KMS-11 (cell line): Measurements from ENCODE around the gene E2F6.

Experiments used
- H2AFZ ChIP-seq: fragments of 200-600 bp; sonication (generic); 2 replicates; pipeline ENCODE4 v1.6.1; 2016; ENCODE audit warnings: antibody characterized with exemption, mixed run types, low read depth
- H3K27ac ChIP-seq: fragments of 200-600 bp; sonication (generic); 2 replicates; pipeline ENCODE4 v1.6.1; 2016; ENCODE audit warnings: mild to moderate bottlenecking, mixed run types
- H3K27me3 ChIP-seq: fragments of 200-600 bp; sonication (generic); 2 replicates; pipeline ENCODE4 v1.6.1; 2017; ENCODE audit warnings: mild to moderate bottlenecking, low read depth, mixed run types, moderate library complexity; ENCODE audit not compliant: insufficient read depth
- H3K36me3 ChIP-seq: fragments of 200-600 bp; sonication (generic); 2 replicates; pipeline ENCODE4 v1.6.1; 2017; ENCODE audit warnings: mild to moderate bottlenecking, mixed run types; ENCODE audit not compliant: insufficient read depth
- H3K4me1 ChIP-seq: fragments of 200-600 bp; sonication (generic); 2 replicates; pipeline ENCODE4 v1.6.1; 2016; ENCODE audit warnings: mild to moderate bottlenecking, low read depth, mixed run types; ENCODE audit not compliant: poor library complexity, severe bottlenecking
- H3K4me2 ChIP-seq: fragments of 200-600 bp; sonication (generic); 2 replicates; pipeline ENCODE4 v1.7.0; 2016; ENCODE audit warnings: mild to moderate bottlenecking, mixed run types
- H3K4me3 ChIP-seq: fragments of 200-600 bp; sonication (generic); IDR thresholded peaks from 2 replicates; pipeline ENCODE4 v1.6.1; 2017; ENCODE audit warnings: low read depth, low read length, mixed read lengths; ENCODE audit not compliant: insufficient read depth
- H3K79me2 ChIP-seq: fragments of 200-600 bp; sonication (generic); 2 replicates; pipeline ENCODE4 v1.6.1; 2016; ENCODE audit warnings: low read depth, mixed run types; ENCODE audit not compliant: insufficient read depth
- H3K9ac ChIP-seq: fragments of 200-600 bp; sonication (generic); 2 replicates; pipeline ENCODE4 v1.6.1; 2016; ENCODE audit warnings: mild to moderate bottlenecking, mixed run types
- H4K20me1 ChIP-seq: fragments of 200-600 bp; sonication (generic); 2 replicates; pipeline ENCODE4 v1.6.1; 2016; ENCODE audit warnings: mild to moderate bottlenecking, mixed run types; ENCODE audit not compliant: insufficient read depth
- TF ChIP-seq, protein P1 (sequence below): fragments of 200-600 bp; sonication (generic); conservative IDR thresholded peaks from 2 replicates; pipeline ENCODE4 v1.6.1; 2017; ENCODE audit warnings: low read depth, mild to moderate bottlenecking, antibody characterized with exemption, low read length, moderate library complexity, mixed read lengths

Gene E2F6

GRCh38 chr2:11480859-11481258 lies 14.9 kb upstream of the E2F6 start:
- TF ChIP-seq, protein P1, sequence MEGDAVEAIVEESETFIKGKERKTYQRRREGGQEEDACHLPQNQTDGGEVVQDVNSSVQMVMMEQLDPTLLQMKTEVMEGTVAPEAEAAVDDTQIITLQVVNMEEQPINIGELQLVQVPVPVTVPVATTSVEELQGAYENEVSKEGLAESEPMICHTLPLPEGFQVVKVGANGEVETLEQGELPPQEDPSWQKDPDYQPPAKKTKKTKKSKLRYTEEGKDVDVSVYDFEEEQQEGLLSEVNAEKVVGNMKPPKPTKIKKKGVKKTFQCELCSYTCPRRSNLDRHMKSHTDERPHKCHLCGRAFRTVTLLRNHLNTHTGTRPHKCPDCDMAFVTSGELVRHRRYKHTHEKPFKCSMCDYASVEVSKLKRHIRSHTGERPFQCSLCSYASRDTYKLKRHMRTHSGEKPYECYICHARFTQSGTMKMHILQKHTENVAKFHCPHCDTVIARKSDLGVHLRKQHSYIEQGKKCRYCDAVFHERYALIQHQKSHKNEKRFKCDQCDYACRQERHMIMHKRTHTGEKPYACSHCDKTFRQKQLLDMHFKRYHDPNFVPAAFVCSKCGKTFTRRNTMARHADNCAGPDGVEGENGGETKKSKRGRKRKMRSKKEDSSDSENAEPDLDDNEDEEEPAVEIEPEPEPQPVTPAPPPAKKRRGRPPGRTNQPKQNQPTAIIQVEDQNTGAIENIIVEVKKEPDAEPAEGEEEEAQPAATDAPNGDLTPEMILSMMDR: no peak
- Histone ChIP-seq H3K4me1 (peaks cover 46% of the 10 kb centered on the region), H3K27ac (no peak overlapping the region), H3K79me2 (no peaks in the 10 kb centered on the region), H3K27me3 (no peaks in the 10 kb centered on the region), H3K36me3 (no peaks in the 10 kb centered on the region), H3K4me3 (no peak overlapping the region), H4K20me1 (no peaks in the 10 kb centered on the region), H3K9ac (no peak overlapping the region), H2AFZ (no peak overlapping the region), H3K4me2 (no peak overlapping the region)

- no peak overlapping the region for H3K4me3 ChIP-seq
These were observed 14.4 kb upstream of the E2F6 start for GRCh38 chr2:11480406-11480805.

DNA sequence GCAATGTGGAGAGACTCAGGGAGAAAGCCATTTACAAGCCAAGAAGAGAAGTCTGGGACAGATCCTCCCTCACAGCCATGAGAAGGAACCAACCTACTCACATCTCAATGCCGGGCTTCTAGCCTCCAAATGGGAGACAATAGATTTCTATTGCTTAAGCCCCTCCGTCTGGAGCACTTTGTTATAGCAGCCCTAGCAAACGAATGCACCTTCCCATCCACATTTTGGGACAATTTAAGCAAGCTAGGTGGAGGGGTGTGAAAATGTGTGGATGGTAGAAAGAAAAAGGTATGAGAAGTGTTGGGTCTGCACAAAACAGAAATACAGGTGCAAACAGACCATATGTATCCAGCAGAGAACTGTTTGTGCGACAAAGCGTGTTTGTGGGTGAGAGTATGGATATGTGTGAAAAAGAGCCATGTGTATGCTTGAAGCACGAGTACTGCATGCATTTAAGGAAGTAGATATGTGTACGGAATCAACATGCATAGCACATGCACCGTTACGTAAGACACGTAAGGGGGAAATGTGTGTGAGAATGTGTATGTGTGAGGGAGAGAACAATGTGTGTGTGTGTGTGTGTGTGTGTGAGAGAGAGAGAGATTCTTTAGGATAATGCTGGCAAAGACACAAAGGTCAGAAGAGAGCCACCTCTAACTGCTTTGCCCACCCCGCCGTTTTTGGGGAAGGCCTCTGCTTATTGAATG lies 13.1 kb upstream of the E2F6 start:
- Histone ChIP-seq H3K27me3 (no peaks in the 10 kb centered on the region), H3K4me2 (no peak overlapping the region), H2AFZ (no peak overlapping the region), H3K36me3 (no peaks in the 10 kb centered on the region), H3K27ac (no peak overlapping the region), H3K9ac (no peak overlapping the region), H3K4me3 (no peak overlapping the region), H3K79me2 (no peaks in the 10 kb centered on the region), H3K4me1 (peaks cover 32% of the 10 kb centered on the region), H4K20me1 (no peaks in the 10 kb centered on the region)
- TF ChIP-seq, protein P1: no peak

More at GRCh38 chr2:11480406-11480805, 14.4 kb upstream of the E2F6 start:
- TF ChIP-seq, protein P1: no peak
- H4K20me1 ChIP-seq: no peaks in the 10 kb centered on the region
- no peak overlapping the region for H3K4me2 ChIP-seq
- no peaks in the 10 kb centered on the region for H3K27me3 ChIP-seq
- H3K36me3 ChIP-seq: no peaks in the 10 kb centered on the region
- H2AFZ ChIP-seq: no peak overlapping the region
- peaks cover 41% of the 10 kb centered on the region for H3K4me1 ChIP-seq
- H3K27ac ChIP-seq: no peak overlapping the region
- no peaks in the 10 kb centered on the region for H3K79me2 ChIP-seq
- H3K9ac ChIP-seq: no peak overlapping the region

DNA sequence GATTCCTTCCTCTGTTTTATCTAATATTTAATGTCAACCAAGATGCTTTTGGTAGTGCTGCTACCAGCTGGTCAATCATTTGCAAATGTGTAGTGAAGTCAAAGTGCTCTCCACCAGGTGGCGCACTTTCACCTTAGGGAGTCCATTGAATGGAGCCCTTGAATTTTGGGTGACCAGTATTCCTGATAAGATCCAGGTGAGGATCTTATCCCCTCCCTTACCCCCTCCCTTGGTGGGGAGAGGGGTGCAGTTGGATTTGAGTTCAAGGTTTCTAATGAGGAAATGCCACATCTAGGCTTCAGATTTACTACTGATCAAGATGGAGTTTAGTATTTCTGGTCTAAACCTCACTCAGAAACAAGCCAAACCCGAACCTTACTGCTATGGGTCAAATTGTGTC lies 12.0 kb upstream of the E2F6 start:
- Histone ChIP-seq H3K4me2 (no peak overlapping the region), H3K9ac (no peak overlapping the region), H3K4me1 (peaks cover 28% of the 10 kb centered on the region), H3K4me3 (no peak overlapping the region), H3K36me3 (no peaks in the 10 kb centered on the region), H2AFZ (no peak overlapping the region), H3K27me3 (no peaks in the 10 kb centered on the region), H3K27ac (no peak overlapping the region), H3K79me2 (no peaks in the 10 kb centered on the region), H4K20me1 (no peaks in the 10 kb centered on the region)
- TF ChIP-seq, protein P1: peak; percentile 97
